Esophagus (tissue), 2 donors: Measurements from ENCODE around the gene DNAH3. TPM values are rescaled to one million over a fixed set of nuclear protein-coding genes. Genes with fewer than 3 reads are reported as not detected.

Source experiments
- H3K27ac ChIP-seq, 2 donors: one replicate each; pipeline ENCODE4 v1.5.1; 2013; ENCODE audit warnings: low read depth in 2 of 2, mild to moderate bottlenecking in 2 of 2, inconsistent platforms in 1 of 2, low read length in 1 of 2, moderate library complexity in 1 of 2
- H3K27me3 ChIP-seq, 2 donors: one replicate each; pipeline ENCODE4 v1.6.1; 2013; ENCODE audit warnings: low read length in 2 of 2, control low read depth in 1 of 2, mild to moderate bottlenecking in 1 of 2; ENCODE audit not compliant: insufficient read depth in 2 of 2, control insufficient read depth in 1 of 2
- H3K36me3 ChIP-seq, 2 donors: one replicate each; pipeline ENCODE4 v1.6.1; 2013; ENCODE audit warnings: low read length in 1 of 2; ENCODE audit not compliant: control insufficient read depth in 2 of 2, insufficient read depth in 2 of 2
- H3K4me1 ChIP-seq, 2 donors: one replicate each; pipeline ENCODE4 v1.6.1; 2013; ENCODE audit warnings: low read length in 1 of 2; ENCODE audit not compliant: control insufficient read depth in 2 of 2, insufficient read depth in 2 of 2
- H3K4me3 ChIP-seq, 2 donors: one replicate each; pipeline ENCODE4 v1.5.1; 2013; ENCODE audit warnings: low read length in 2 of 2, mild to moderate bottlenecking in 2 of 2, low read depth in 1 of 2, moderate library complexity in 1 of 2
- H3K9me3 ChIP-seq, 2 donors: one replicate each; pipeline ENCODE4 v1.6.1; 2013; ENCODE audit warnings: mild to moderate bottlenecking in 2 of 2, low read depth in 1 of 2, low read length in 1 of 2, moderate library complexity in 1 of 2; ENCODE audit not compliant: control insufficient read depth in 2 of 2, insufficient read depth in 1 of 2
- WGBS, 2 donors: extraction: QIAGEN DNeasy Blood & Tissue Kit; methylation state at CpG; one replicate each; pipeline ENCODE4 v1.1.7; 2013; 5-methylcytosine and 5-hydroxymethylcytosine counted together
- polyA plus RNA-seq, 2 donors: library from polyadenylated mRNA; stranded (reverse); fragments of 200-250 nt; gene quantifications; one replicate each; pipeline ENCODE4 v1.2.3, GENCODE V29; 2013
- donor health status: healthy with polysubstance abuse.
- donor health status: Bipolar disorder and iron deficiency.

Gene DNAH3
- polyA plus RNA-seq, 2 donors = 0.07 to 0.18 TPM

- no peaks in the 10 kb centered on the region for H3K36me3 ChIP-seq
- H3K4me1 ChIP-seq = no peaks in the 10 kb centered on the region
- no peaks in the 10 kb centered on the region for H3K9me3 ChIP-seq
- H3K4me3 ChIP-seq = no peak overlapping the region
- WGBS, 2 donors = 80 to 84% methylated on average over 5 of the region's 5 CpGs
- no peak overlapping the region for H3K27ac ChIP-seq
- H3K27me3 ChIP-seq = no peaks in the 10 kb centered on the region
Observed at GRCh38 chr16:20944861-20945574, 205.6 kb downstream of the DNAH3 start.

- Histone ChIP-seq H3K27me3 (no peaks in the 10 kb centered on the region), H3K9me3 (no peaks in the 10 kb centered on the region), H3K27ac (no peak overlapping the region), H3K4me3 (no peak overlapping the region), H3K36me3 (no peaks in the 10 kb centered on the region), H3K4me1 (no peaks in the 10 kb centered on the region)
- WGBS, 2 donors = 77 to 80% methylated on average over 4 of the region's 4 CpGs
Observed at GRCh38 chr16:20942256-20942655, 208.4 kb downstream of the DNAH3 start.

GRCh38 chr16:20941636-20941926, 209.1 kb downstream of the DNAH3 start:
- Histone ChIP-seq H3K4me1 (no peaks in the 10 kb centered on the region), H3K36me3 (no peaks in the 10 kb centered on the region), H3K4me3 (no peak overlapping the region), H3K9me3 (no peaks in the 10 kb centered on the region), H3K27me3 (no peaks in the 10 kb centered on the region), H3K27ac (no peak overlapping the region)
- 95% methylated on average over 6 of the region's 6 CpGs for WGBS, 2 donors

- no peak overlapping the region for H3K4me3 ChIP-seq
- H3K36me3 ChIP-seq = no peaks in the 10 kb centered on the region
- no peak overlapping the region for H3K27ac ChIP-seq
- H3K27me3 ChIP-seq = no peaks in the 10 kb centered on the region
- H3K4me1 ChIP-seq = no peaks in the 10 kb centered on the region
- H3K9me3 ChIP-seq = no peaks in the 10 kb centered on the region
- WGBS, 2 donors = 66 to 74% methylated on average over 6 of the region's 6 CpGs
Observed at GRCh38 chr16:20940871-20941635, 209.6 kb downstream of the DNAH3 start.

GRCh38 chr16:20939611-20940010, 211.0 kb downstream of the DNAH3 start:
- Histone ChIP-seq H3K36me3 (no peaks in the 10 kb centered on the region), H3K9me3 (no peaks in the 10 kb centered on the region), H3K4me1 (no peaks in the 10 kb centered on the region), H3K27me3 (no peaks in the 10 kb centered on the region), H3K27ac (no peak overlapping the region), H3K4me3 (no peak overlapping the region)

GRCh38 chr16:20938426-20938825, 212.2 kb downstream of the DNAH3 start:
- Histone ChIP-seq H3K36me3 (no peaks in the 10 kb centered on the region), H3K4me3 (no peak overlapping the region)

GRCh38 chr16:20937736-20938135, 212.9 kb downstream of the DNAH3 start:
- Histone ChIP-seq H3K36me3 (no peaks in the 10 kb centered on the region), H3K9me3 (no peaks in the 10 kb centered on the region), H3K4me1 (no peaks in the 10 kb centered on the region), H3K4me3 (no peak overlapping the region), H3K27ac (no peak overlapping the region), H3K27me3 (no peaks in the 10 kb centered on the region)
- 73 to 82% methylated on average over 6 of the region's 6 CpGs for WGBS, 2 donors

More at GRCh38 chr16:20938426-20938825, 212.2 kb downstream of the DNAH3 start:
- H3K27me3 ChIP-seq = no peaks in the 10 kb centered on the region
- no peaks in the 10 kb centered on the region for H3K9me3 ChIP-seq
- H3K27ac ChIP-seq = no peak overlapping the region
- no peaks in the 10 kb centered on the region for H3K4me1 ChIP-seq
- whole genome bisulfite sequencing, 2 donors = 41 to 46% methylated on average over 2 of the region's 2 CpGs

- Histone ChIP-seq H3K27me3 (no peaks in the 10 kb centered on the region), H3K4me1 (no peaks in the 10 kb centered on the region), H3K9me3 (no peaks in the 10 kb centered on the region), H3K4me3 (no peak overlapping the region), H3K36me3 (no peaks in the 10 kb centered on the region), H3K27ac (no peak overlapping the region)
Observed at GRCh38 chr16:20933589-20933988, 217.1 kb downstream of the DNAH3 start.

- 78 to 80% methylated on average over 5 of the region's 5 CpGs for WGBS, 2 donors
- Histone ChIP-seq H3K36me3 (no peaks in the 10 kb centered on the region), H3K9me3 (no peaks in the 10 kb centered on the region), H3K4me3 (no peak overlapping the region), H3K27me3 (no peaks in the 10 kb centered on the region), H3K4me1 (no peaks in the 10 kb centered on the region), H3K27ac (no peak overlapping the region)
Observed at GRCh38 chr16:20931066-20931600, 219.5 kb downstream of the DNAH3 start.

GRCh38 chr16:20930365-20930690, 220.3 kb downstream of the DNAH3 start:
- Histone ChIP-seq H3K4me3 (no peak overlapping the region), H3K27me3 (no peaks in the 10 kb centered on the region), H3K9me3 (no peaks in the 10 kb centered on the region), H3K4me1 (no peaks in the 10 kb centered on the region), H3K27ac (no peak overlapping the region), H3K36me3 (no peaks in the 10 kb centered on the region)
- WGBS, 2 donors = 79 to 91% methylated on average over 1 of the region's 1 CpG
